Parathyroid adenoma (tissue), 2 donors: ENCODE measurements around the gene NFKBIL1.
A peak's percentile ranks its signal among the peaks of the same experiment; 100 is the strongest.

Source experiments
- H2AFZ ChIP-seq: fragments of 300-600 bp; sonication (generic); one replicate; pipeline ENCODE4 v1.7.0; 2017; ENCODE audit warnings: antibody characterized with exemption, mild to moderate bottlenecking
- H3K27ac ChIP-seq: fragments of 300-600 bp; sonication (generic); one replicate; pipeline ENCODE4 v1.7.0; 2017
- H3K27me3 ChIP-seq: fragments of 300-600 bp; sonication (generic); one replicate; pipeline ENCODE4 v1.7.0; 2017; ENCODE audit warnings: low read length; ENCODE audit not compliant: control insufficient read depth, insufficient read depth
- H3K36me3 ChIP-seq: fragments of 300-600 bp; sonication (generic); one replicate; pipeline ENCODE4 v1.7.0; 2017; ENCODE audit warnings: low read length; ENCODE audit not compliant: control insufficient read depth, insufficient read depth
- H3K4me1 ChIP-seq: fragments of 300-600 bp; sonication (generic); one replicate; pipeline ENCODE4 v1.7.0; 2017; ENCODE audit warnings: control low read depth
- H3K4me2 ChIP-seq: fragments of 300-600 bp; sonication (generic); one replicate; pipeline ENCODE4 v1.7.0; 2017; ENCODE audit warnings: low read length
- H3K4me3 ChIP-seq: fragments of 300-600 bp; sonication (generic); one replicate; pipeline ENCODE4 v1.7.0; 2017; ENCODE audit warnings: low read depth, low read length
- H3K79me2 ChIP-seq: fragments of 300-600 bp; sonication (generic); one replicate; pipeline ENCODE4 v1.7.0; 2017; ENCODE audit warnings: control low read depth
- H3K9ac ChIP-seq: fragments of 300-600 bp; sonication (generic); one replicate; pipeline ENCODE4 v1.7.0; 2017; ENCODE audit warnings: mild to moderate bottlenecking
- H3K9me3 ChIP-seq: fragments of 300-600 bp; sonication (generic); one replicate; pipeline ENCODE4 v1.7.0; 2017; ENCODE audit warnings: low read length; ENCODE audit not compliant: control insufficient read depth
- CTCF ChIP-seq: fragments of 300-600 bp; sonication (generic); IDR thresholded peaks from one replicate; pipeline ENCODE4 v1.7.0; 2017; ENCODE audit warnings: antibody characterized with exemption, mild to moderate bottlenecking
- donor health status: primary hyperparathyroidism.

NFKBIL1 gene

GRCh38 chr6:31575952-31576685, 28.7 kb downstream of the NFKBIL1 start:
- Histone ChIP-seq H3K27me3 (no peaks in the 10 kb centered on the region), H2AFZ (no peak overlapping the region), H3K27ac (no peak overlapping the region), H3K36me3 (no peaks in the 10 kb centered on the region), H3K79me2 (no peaks in the 10 kb centered on the region), H3K4me3 (peak overlapping the region; percentile 37), H3K9me3 (no peaks in the 10 kb centered on the region), H3K4me2 (no peak overlapping the region), H3K4me1 (no peaks in the 10 kb centered on the region), H3K9ac (no peak overlapping the region)
- no peak for TF ChIP-seq CTCF

GRCh38 chr6:31576897-31577578, 29.6 kb downstream of the NFKBIL1 start:
- TF ChIP-seq CTCF: no peak
- no peak overlapping the region for H3K4me2 ChIP-seq
- no peaks in the 10 kb centered on the region for H3K9me3 ChIP-seq
- no peaks in the 10 kb centered on the region for H3K36me3 ChIP-seq
- H3K4me3 ChIP-seq: no peak overlapping the region
- H2AFZ ChIP-seq: no peak overlapping the region
- H3K27ac ChIP-seq: no peak overlapping the region
- no peak overlapping the region for H3K9ac ChIP-seq
- H3K4me1 ChIP-seq: no peaks in the 10 kb centered on the region
- no peaks in the 10 kb centered on the region for H3K79me2 ChIP-seq
- H3K27me3 ChIP-seq: no peaks in the 10 kb centered on the region

- H3K27ac ChIP-seq: no peak overlapping the region
- no peak for TF ChIP-seq CTCF
These were observed 30.2 kb downstream of the NFKBIL1 start for GRCh38 chr6:31577579-31577966.

GRCh38 chr6:31578184-31579118, 31.0 kb downstream of the NFKBIL1 start:
- no peaks in the 10 kb centered on the region for H3K27me3 ChIP-seq
- H3K4me1 ChIP-seq: no peaks in the 10 kb centered on the region
- H3K36me3 ChIP-seq: no peaks in the 10 kb centered on the region
- H3K4me3 ChIP-seq: no peak overlapping the region
- H3K79me2 ChIP-seq: no peaks in the 10 kb centered on the region
- H3K9ac ChIP-seq: no peak overlapping the region
- no peak overlapping the region for H3K4me2 ChIP-seq
- H2AFZ ChIP-seq: no peak overlapping the region
- no peak overlapping the region for H3K27ac ChIP-seq
- no peak for TF ChIP-seq CTCF
- no peaks in the 10 kb centered on the region for H3K9me3 ChIP-seq

More at GRCh38 chr6:31577579-31577966, 30.2 kb downstream of the NFKBIL1 start:
- Histone ChIP-seq H3K4me3 (no peak overlapping the region), H3K4me1 (no peaks in the 10 kb centered on the region), H2AFZ (no peak overlapping the region), H3K9ac (no peak overlapping the region), H3K79me2 (no peaks in the 10 kb centered on the region), H3K27me3 (no peaks in the 10 kb centered on the region), H3K36me3 (no peaks in the 10 kb centered on the region), H3K4me2 (no peak overlapping the region), H3K9me3 (no peaks in the 10 kb centered on the region)
